ENCODE measurements around the gene SLC19A3.
"Not testable (repeated sequence)": the region's sequence is repeated elsewhere in the genome, so short reads cannot be mapped to it uniquely, and the experiment has no call there.

The SLC19A3 gene

DNA sequence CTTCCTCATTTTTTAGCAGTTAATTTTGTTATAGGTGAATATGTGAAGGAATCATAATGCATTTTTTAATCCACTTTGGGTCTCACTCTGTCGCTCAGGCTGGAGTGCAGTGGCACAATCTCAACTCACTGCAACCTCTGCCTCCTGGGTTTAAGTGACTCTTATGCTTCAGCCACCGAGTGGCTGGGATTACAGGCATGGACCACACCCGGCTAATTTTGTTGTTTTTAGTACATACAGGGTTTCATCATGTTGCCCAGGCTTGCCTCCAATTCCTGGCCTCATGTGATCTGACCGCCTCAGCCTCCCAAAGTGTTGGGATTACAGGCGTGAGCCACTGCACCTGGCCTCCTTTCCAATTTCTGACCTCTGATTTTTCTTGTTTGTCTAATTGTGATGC lies 33.6 kb downstream of the SLC19A3 start:
- Histone ChIP-seq H3K9me3 (ENCODE audit: low read length) (no peaks in the 10 kb centered on the region), H3F3A (ENCODE audit: insufficient read depth, low read length) (no peaks in the 10 kb centered on the region), H4K20me1 (ENCODE audit: insufficient read depth, low read length) (no peaks in the 10 kb centered on the region), H3K4me1 (ENCODE audit: insufficient read depth, low read length, severe bottlenecking) (no peaks in the 10 kb centered on the region), H2AFZ (ENCODE audit: low read length) (no peak overlapping the region), H3K79me2 (ENCODE audit: insufficient read depth, low read length) (no peaks in the 10 kb centered on the region), H3K9ac (ENCODE audit: low read length) (no peak overlapping the region), H3K36me3 (ENCODE audit: insufficient read depth, low read length) (no peaks in the 10 kb centered on the region), H3K4me2 (ENCODE audit: low read length) (no peak overlapping the region), H3K4me3 (ENCODE audit: low read depth, low read length, poor library complexity, severe bottlenecking) (no peak overlapping the region), H3K9me2 (ENCODE audit: low read depth, low read length) (no peaks in the 10 kb centered on the region), H3K27ac (ENCODE audit: low read depth, low read length, poor library complexity, severe bottlenecking) (no peak overlapping the region), H3K27me3 (ENCODE audit: insufficient read depth, low read length) (no peaks in the 10 kb centered on the region)
- TF ChIP-seq, protein P1, sequence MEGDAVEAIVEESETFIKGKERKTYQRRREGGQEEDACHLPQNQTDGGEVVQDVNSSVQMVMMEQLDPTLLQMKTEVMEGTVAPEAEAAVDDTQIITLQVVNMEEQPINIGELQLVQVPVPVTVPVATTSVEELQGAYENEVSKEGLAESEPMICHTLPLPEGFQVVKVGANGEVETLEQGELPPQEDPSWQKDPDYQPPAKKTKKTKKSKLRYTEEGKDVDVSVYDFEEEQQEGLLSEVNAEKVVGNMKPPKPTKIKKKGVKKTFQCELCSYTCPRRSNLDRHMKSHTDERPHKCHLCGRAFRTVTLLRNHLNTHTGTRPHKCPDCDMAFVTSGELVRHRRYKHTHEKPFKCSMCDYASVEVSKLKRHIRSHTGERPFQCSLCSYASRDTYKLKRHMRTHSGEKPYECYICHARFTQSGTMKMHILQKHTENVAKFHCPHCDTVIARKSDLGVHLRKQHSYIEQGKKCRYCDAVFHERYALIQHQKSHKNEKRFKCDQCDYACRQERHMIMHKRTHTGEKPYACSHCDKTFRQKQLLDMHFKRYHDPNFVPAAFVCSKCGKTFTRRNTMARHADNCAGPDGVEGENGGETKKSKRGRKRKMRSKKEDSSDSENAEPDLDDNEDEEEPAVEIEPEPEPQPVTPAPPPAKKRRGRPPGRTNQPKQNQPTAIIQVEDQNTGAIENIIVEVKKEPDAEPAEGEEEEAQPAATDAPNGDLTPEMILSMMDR (IDR thresholded peaks at IDR 0.05; ENCODE audit: low read length): no peak
- no peak for TF ChIP-seq EZH2 (IDR thresholded peaks at IDR 0.05; ENCODE audit: borderline replicate concordance, low read length)

- Histone ChIP-seq H3K36me3 (ENCODE audit: insufficient read depth, low read length) (no peaks in the 10 kb centered on the region), H3K27me3 (ENCODE audit: insufficient read depth, low read length) (no peaks in the 10 kb centered on the region), H2AFZ (ENCODE audit: low read length) (no peak overlapping the region), H4K20me1 (ENCODE audit: insufficient read depth, low read length) (no peaks in the 10 kb centered on the region), H3K79me2 (ENCODE audit: insufficient read depth, low read length) (no peaks in the 10 kb centered on the region), H3K4me1 (ENCODE audit: insufficient read depth, low read length, severe bottlenecking) (no peaks in the 10 kb centered on the region), H3K4me3 (ENCODE audit: low read depth, low read length, poor library complexity, severe bottlenecking) (no peak overlapping the region), H3F3A (ENCODE audit: insufficient read depth, low read length) (no peaks in the 10 kb centered on the region), H3K9me3 (ENCODE audit: low read length) (no peaks in the 10 kb centered on the region), H3K9me2 (ENCODE audit: low read depth, low read length) (no peaks in the 10 kb centered on the region), H3K4me2 (ENCODE audit: low read length) (no peak overlapping the region), H3K9ac (ENCODE audit: low read length) (no peak overlapping the region), H3K27ac (ENCODE audit: low read depth, low read length, poor library complexity, severe bottlenecking) (no peak overlapping the region)
- TF ChIP-seq, protein P1 (IDR thresholded peaks at IDR 0.05; ENCODE audit: low read length): no peak
- TF ChIP-seq EZH2 (IDR thresholded peaks at IDR 0.05; ENCODE audit: borderline replicate concordance, low read length): no peak
Measured at GRCh38 chr2:227677928-227678327, 39.9 kb downstream of the SLC19A3 start.

GRCh38 chr2:227674485-227674884 lies 43.3 kb downstream of the SLC19A3 start:
- no peak overlapping the region for H3K27ac ChIP-seq (ENCODE audit: low read depth, low read length, poor library complexity, severe bottlenecking)
- no peaks in the 10 kb centered on the region for H3K9me2 ChIP-seq (ENCODE audit: low read depth, low read length)
- H4K20me1 ChIP-seq (ENCODE audit: insufficient read depth, low read length): no peaks in the 10 kb centered on the region
- no peak overlapping the region for H2AFZ ChIP-seq (ENCODE audit: low read length)
- H3K9me3 ChIP-seq (ENCODE audit: low read length): no peaks in the 10 kb centered on the region
- no peaks in the 10 kb centered on the region for H3K79me2 ChIP-seq (ENCODE audit: insufficient read depth, low read length)
- H3F3A ChIP-seq (ENCODE audit: insufficient read depth, low read length): no peaks in the 10 kb centered on the region
- H3K9ac ChIP-seq (ENCODE audit: low read length): no peak overlapping the region
- H3K36me3 ChIP-seq (ENCODE audit: insufficient read depth, low read length): no peaks in the 10 kb centered on the region
- H3K4me3 ChIP-seq (ENCODE audit: low read depth, low read length, poor library complexity, severe bottlenecking): no peak overlapping the region
- no peaks in the 10 kb centered on the region for H3K27me3 ChIP-seq (ENCODE audit: insufficient read depth, low read length)
- no peak overlapping the region for H3K4me2 ChIP-seq (ENCODE audit: low read length)
- TF ChIP-seq, protein P1 (IDR thresholded peaks at IDR 0.05; ENCODE audit: low read length): no peak
- no peak for TF ChIP-seq EZH2 (IDR thresholded peaks at IDR 0.05; ENCODE audit: borderline replicate concordance, low read length)
- no peaks in the 10 kb centered on the region for H3K4me1 ChIP-seq (ENCODE audit: insufficient read depth, low read length, severe bottlenecking)

DNA sequence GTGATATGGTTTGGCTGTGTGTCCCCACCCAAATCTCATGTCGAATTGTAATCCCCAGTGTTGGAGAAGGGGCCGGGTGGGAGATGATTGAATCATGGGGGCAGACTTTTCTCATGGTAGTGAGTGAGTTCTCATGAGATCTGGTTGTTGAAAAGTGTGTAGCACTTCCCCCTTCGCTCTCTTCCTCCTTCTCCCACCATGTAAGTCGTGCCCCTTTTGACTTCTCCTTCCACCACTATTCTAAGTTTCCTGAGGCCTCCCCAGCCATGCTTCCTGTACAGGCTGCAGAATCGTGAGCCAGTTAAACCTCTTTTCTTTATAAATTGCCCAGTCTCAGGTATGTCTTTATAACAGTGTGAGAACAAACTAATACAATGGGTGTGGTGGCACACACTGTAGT lies 44.2 kb downstream of the SLC19A3 start:
- not testable (repeated sequence) for H3K9me3 ChIP-seq (ENCODE audit: low read length); H3K79me2 ChIP-seq (ENCODE audit: insufficient read depth, low read length); H3K27me3 ChIP-seq (ENCODE audit: insufficient read depth, low read length); H3K27ac ChIP-seq (ENCODE audit: low read depth, low read length, poor library complexity, severe bottlenecking); H3K9me2 ChIP-seq (ENCODE audit: low read depth, low read length); H3K4me2 ChIP-seq (ENCODE audit: low read length); H3K36me3 ChIP-seq (ENCODE audit: insufficient read depth, low read length); H2AFZ ChIP-seq (ENCODE audit: low read length); H3F3A ChIP-seq (ENCODE audit: insufficient read depth, low read length); H3K4me3 ChIP-seq (ENCODE audit: low read depth, low read length, poor library complexity, severe bottlenecking); H3K4me1 ChIP-seq (ENCODE audit: insufficient read depth, low read length, severe bottlenecking); H3K9ac ChIP-seq (ENCODE audit: low read length); H4K20me1 ChIP-seq (ENCODE audit: insufficient read depth, low read length)

Measured in OCI-LY1 (cell line).